Measurements from ENCODE around the gene WFIKKN1. TPM values are rescaled to one million over a fixed set of nuclear protein-coding genes. Genes with fewer than 3 reads are reported as not detected.

The WFIKKN1 gene
- polyA plus RNA-seq, 3 donors: 0.76 TPM; not detected in 2

GRCh38 chr16:658679-659571, 28.1 kb downstream of the WFIKKN1 start:
- no peak overlapping the region for H2AFZ ChIP-seq (ENCODE audit: insufficient read depth, low read depth, low read length, poor library complexity, severe bottlenecking)
- no peaks in the 10 kb centered on the region for H3K36me3 ChIP-seq (replicated peaks in 1 of 2; ENCODE audit: control insufficient read depth in 1 of 2, insufficient read depth in 2 of 2, low read length in 2 of 2)
- no peaks in the 10 kb centered on the region for H3K79me2 ChIP-seq (ENCODE audit: insufficient read depth, low read length)
- TF ChIP-seq CTCF (IDR thresholded peaks at IDR 0.05): no peak
- no peak overlapping the region for H3K9ac ChIP-seq (ENCODE audit: insufficient read depth, low read length, poor library complexity, severe bottlenecking)
- peaks cover 10% of the 10 kb centered on the region for H3K4me1 Mint-ChIP-seq
- H3K4me1 ChIP-seq (ENCODE audit: control insufficient read depth in 1 of 2, insufficient read depth in 2 of 2, low read length in 2 of 2): peaks cover 11 to 16% of the 10 kb centered on the region in 2 donors
- peaks cover 0 to 3% (median 0%) of the 10 kb centered on the region in 3 donors for H3K27me3 Mint-ChIP-seq (ENCODE audit: low read depth in 3 of 3)
- no peak overlapping the region for H3K27ac ChIP-seq (ENCODE audit: low read depth in 1 of 2, low read length in 2 of 2)
- no peak overlapping the region for H3K27ac Mint-ChIP-seq
- peaks cover 0 to 10% of the 10 kb centered on the region in 2 donors for H3K36me3 Mint-ChIP-seq
- no peaks in the 10 kb centered on the region for H3K9me3 Mint-ChIP-seq
- WGBS (ENCODE audit: insufficient coverage): 96% methylated on average over 31 of the region's 35 CpGs
- intact Hi-C loops (cut with micrococcal nuclease): no loop called here
- H3K4me3 Mint-ChIP-seq: no peak overlapping the region
- H3K4me2 ChIP-seq (replicated peaks; ENCODE audit: extremely low read depth, low read length, poor library complexity, severe bottlenecking): no peak overlapping the region
- H3K4me3 ChIP-seq (replicated peaks in 1 of 3; ENCODE audit: low read depth in 2 of 3, low read length in 3 of 3): no peak overlapping the region
- no peak for DNase-seq
- no peaks in the 10 kb centered on the region for H3K27me3 ChIP-seq (ENCODE audit: control insufficient read depth in 2 of 2, insufficient read depth in 2 of 2, low read length in 2 of 2)
- no peaks in the 10 kb centered on the region for H4K20me1 ChIP-seq (ENCODE audit: insufficient read depth, low read length)
- no peaks in the 10 kb centered on the region for H3K9me3 ChIP-seq (replicated peaks in 1 of 2; ENCODE audit: control insufficient read depth in 1 of 2, insufficient read depth in 1 of 2, low read length in 2 of 2)

GRCh38 chr16:659618-660017, 28.8 kb downstream of the WFIKKN1 start:
- no peak overlapping the region for H3K27ac ChIP-seq (ENCODE audit: low read depth in 1 of 2, low read length in 2 of 2)
- no peaks in the 10 kb centered on the region for H3K36me3 ChIP-seq (replicated peaks in 1 of 2; ENCODE audit: control insufficient read depth in 1 of 2, insufficient read depth in 2 of 2, low read length in 2 of 2)
- intact Hi-C loops (cut with micrococcal nuclease): loop anchor here (2.0 to 5.0 kb wide), 2 partner anchors 23 to 82 kb away; partner anchors contain the start of gene METTL26 (in 2 of the 2)
- no peak overlapping the region for H3K9ac ChIP-seq (ENCODE audit: insufficient read depth, low read length, poor library complexity, severe bottlenecking)
- H3K4me1 ChIP-seq (ENCODE audit: control insufficient read depth in 1 of 2, insufficient read depth in 2 of 2, low read length in 2 of 2): peaks cover 11 to 16% of the 10 kb centered on the region in 2 donors
- H3K4me2 ChIP-seq (replicated peaks; ENCODE audit: extremely low read depth, low read length, poor library complexity, severe bottlenecking): no peak overlapping the region
- no peaks in the 10 kb centered on the region for H3K79me2 ChIP-seq (ENCODE audit: insufficient read depth, low read length)
- no peaks in the 10 kb centered on the region for H3K27me3 ChIP-seq (ENCODE audit: control insufficient read depth in 2 of 2, insufficient read depth in 2 of 2, low read length in 2 of 2)
- Mint-ChIP-seq H3K36me3 (peaks cover 0 to 6% of the 10 kb centered on the region in 2 donors), H3K4me3 (no peak overlapping the region), H3K4me1 (peaks cover 10% of the 10 kb centered on the region), H3K9me3 (no peaks in the 10 kb centered on the region), H3K27me3 (ENCODE audit: low read depth in 3 of 3) (peaks cover 0 to 3% (median 0%) of the 10 kb centered on the region in 3 donors), H3K27ac (no peak overlapping the region)
- H3K4me3 ChIP-seq (replicated peaks in 1 of 3; ENCODE audit: low read depth in 2 of 3, low read length in 3 of 3): no peak overlapping the region
- DNase-seq: no peak
- no peak for TF ChIP-seq CTCF (IDR thresholded peaks at IDR 0.05)
- H2AFZ ChIP-seq (ENCODE audit: insufficient read depth, low read depth, low read length, poor library complexity, severe bottlenecking): no peak overlapping the region
- WGBS (ENCODE audit: insufficient coverage): 83% methylated on average over 12 of the region's 20 CpGs
- H4K20me1 ChIP-seq (ENCODE audit: insufficient read depth, low read length): no peaks in the 10 kb centered on the region
- H3K9me3 ChIP-seq (replicated peaks in 1 of 2; ENCODE audit: control insufficient read depth in 1 of 2, insufficient read depth in 1 of 2, low read length in 2 of 2): no peaks in the 10 kb centered on the region
